Heart left ventricle (tissue), 13 donors: ENCODE measurements around the gene CACNA2D3.

Experiments used
- CTCF ChIP-seq, 12 donors: fragments of 200-600 bp; sonication (generic) in 4 of 12; IDR thresholded peaks; one replicate each; pipeline versions ENCODE4 v1.5.0 to v1.8.0; 2018 to 2022; ENCODE audit warnings: antibody characterized with exemption in 12 of 12, mild to moderate bottlenecking in 5 of 12
- POLR2A ChIP-seq, 2 donors: fragments of 450-650 bp; IDR thresholded peaks; one replicate each; pipeline ENCODE4 v1.6.1; 2017; ENCODE audit warnings: antibody characterized with exemption in 2 of 2, mild to moderate bottlenecking in 2 of 2, moderate library complexity in 2 of 2
- donor health status: ischemic (EF 13 %, LVEDD 7.1; RV severe dilation, severe dysfunction).
- donor health status: DM: no; HTN: yes; CAD: no.
- donor health status: DM: no; HTN: no; CAD: no.
- donor health status: ischemic (EF 25% LVEDD 6.9; RV normal size, moderate dysfunction).
- donor health status: ischemic (EF 25% LVEDD 5.7; RV mildly dilated, moderate dysfunction).
- donor health status: ischemic (EF 35%, LVEDD 5.7; RV mildly dilated, moderate dysfunction).
- donor health status: nonischemic (EF 11% LVEDD 7.7; RV severe dilation, severe dysfunction).
- donor health status: DM: yes; HTN: yes; CAD: no.
- donor health status: PGD.
- donor health status: ischemic (EF 29% LVEDD 5.4; RV normal size, mild dysfunction).
- donor health status: nonischemic (EF 23%, LVEDD 6.1; RV moderate dilation, normal function).

GRCh38 chr3:55044486-55044885, 922.1 kb downstream of the CACNA2D3 start:
- no peak for TF ChIP-seq CTCF (IDR thresholded peaks at IDR 0.05)
- TF ChIP-seq POLR2A (IDR thresholded peaks at IDR 0.05): no peak
